Activated T-cell treated with anti-CD3 and anti-CD28 coated beads, Interleukin-2, amount 50 U/mL, for 24 hours (primary cell): ENCODE measurements around the gene ARHGEF7.

ENCODE experiments used
- DNase-seq: peaks from one replicate; pipeline ENCODE4 v3.0.0-alpha.2; 2020
- H3K27ac Mint-ChIP-seq: 2 replicates; pipeline ENCODE4 v1.8.0; 2020; ENCODE audit warnings: mild to moderate bottlenecking, mixed read lengths
- H3K27me3 Mint-ChIP-seq: 2 replicates; pipeline ENCODE4 v1.8.0; 2020; ENCODE audit warnings: mixed read lengths
- H3K36me3 Mint-ChIP-seq: 2 replicates; pipeline ENCODE4 v1.8.0; 2020; ENCODE audit warnings: low read depth, mixed read lengths
- H3K4me1 Mint-ChIP-seq: 2 replicates; pipeline ENCODE4 v1.8.0; 2020; ENCODE audit warnings: low read depth, mixed read lengths
- H3K4me3 Mint-ChIP-seq: 2 replicates; pipeline ENCODE4 v1.8.0; 2020; ENCODE audit warnings: mild to moderate bottlenecking, moderate library complexity, mixed read lengths
- H3K9me3 Mint-ChIP-seq: 2 replicates; pipeline ENCODE4 v1.8.0; 2020; ENCODE audit warnings: mixed read lengths

ARHGEF7 gene

GRCh38 chr13:111338841-111339240, 223.7 kb downstream of the ARHGEF7 start:
- DNase-seq: no peak
- peaks cover 4% of the 10 kb centered on the region for H3K9me3 Mint-ChIP-seq
- H3K36me3 Mint-ChIP-seq: peaks cover 7% of the 10 kb centered on the region
- no peaks in the 10 kb centered on the region for H3K27me3 Mint-ChIP-seq
- no peak overlapping the region for H3K27ac Mint-ChIP-seq
- no peak overlapping the region for H3K4me3 Mint-ChIP-seq
- H3K4me1 Mint-ChIP-seq: no peaks in the 10 kb centered on the region

GRCh38 chr13:111339366-111340143, 224.4 kb downstream of the ARHGEF7 start:
- Mint-ChIP-seq H3K36me3 (peaks cover 5% of the 10 kb centered on the region), H3K27ac (no peak overlapping the region), H3K27me3 (no peaks in the 10 kb centered on the region), H3K4me3 (no peak overlapping the region), H3K9me3 (no peaks in the 10 kb centered on the region), H3K4me1 (no peaks in the 10 kb centered on the region)
- DNase-seq: no peak

- Mint-ChIP-seq H3K27me3 (no peaks in the 10 kb centered on the region), H3K9me3 (no peaks in the 10 kb centered on the region), H3K4me3 (no peak overlapping the region), H3K4me1 (no peaks in the 10 kb centered on the region), H3K27ac (no peak overlapping the region), H3K36me3 (peaks cover 5% of the 10 kb centered on the region)
- DNase-seq: no peak
Observed at GRCh38 chr13:111341886-111342285, 226.8 kb downstream of the ARHGEF7 start.

- H3K27me3 Mint-ChIP-seq: no peaks in the 10 kb centered on the region
- no peaks in the 10 kb centered on the region for H3K4me1 Mint-ChIP-seq
- no peak overlapping the region for H3K27ac Mint-ChIP-seq
- H3K36me3 Mint-ChIP-seq: peaks cover 2% of the 10 kb centered on the region
- no peaks in the 10 kb centered on the region for H3K9me3 Mint-ChIP-seq
- no peak for DNase-seq
- H3K4me3 Mint-ChIP-seq: no peak overlapping the region
Observed at GRCh38 chr13:111342721-111343120, 227.6 kb downstream of the ARHGEF7 start.

GRCh38 chr13:111343186-111343805, 228.2 kb downstream of the ARHGEF7 start:
- Mint-ChIP-seq H3K27ac (no peak overlapping the region), H3K4me3 (no peak overlapping the region), H3K4me1 (no peaks in the 10 kb centered on the region), H3K36me3 (peaks cover 2% of the 10 kb centered on the region), H3K27me3 (no peaks in the 10 kb centered on the region), H3K9me3 (no peaks in the 10 kb centered on the region)
- no peak for DNase-seq

- Mint-ChIP-seq H3K4me1 (no peaks in the 10 kb centered on the region), H3K27ac (no peak overlapping the region), H3K36me3 (peaks cover 2% of the 10 kb centered on the region), H3K4me3 (no peak overlapping the region), H3K9me3 (no peaks in the 10 kb centered on the region), H3K27me3 (no peaks in the 10 kb centered on the region)
- DNase-seq: no peak
Observed at GRCh38 chr13:111344471-111345191, 229.5 kb downstream of the ARHGEF7 start.

GRCh38 chr13:111345682-111346081, 230.6 kb downstream of the ARHGEF7 start:
- Mint-ChIP-seq H3K27me3 (no peaks in the 10 kb centered on the region), H3K4me3 (no peak overlapping the region), H3K27ac (no peak overlapping the region), H3K36me3 (peaks cover 2% of the 10 kb centered on the region), H3K9me3 (no peaks in the 10 kb centered on the region), H3K4me1 (no peaks in the 10 kb centered on the region)
- DNase-seq: no peak

- no peak for DNase-seq
- no peak overlapping the region for H3K4me3 Mint-ChIP-seq
- H3K27ac Mint-ChIP-seq: no peak overlapping the region
- no peaks in the 10 kb centered on the region for H3K27me3 Mint-ChIP-seq
- peaks cover 2% of the 10 kb centered on the region for H3K36me3 Mint-ChIP-seq
- no peaks in the 10 kb centered on the region for H3K4me1 Mint-ChIP-seq
- no peaks in the 10 kb centered on the region for H3K9me3 Mint-ChIP-seq
Observed at GRCh38 chr13:111346101-111346680, 231.1 kb downstream of the ARHGEF7 start.

- no peak for DNase-seq
- H3K4me1 Mint-ChIP-seq: no peaks in the 10 kb centered on the region
- peaks cover 2% of the 10 kb centered on the region for H3K36me3 Mint-ChIP-seq
- peaks cover 4% of the 10 kb centered on the region for H3K9me3 Mint-ChIP-seq
- H3K4me3 Mint-ChIP-seq: no peak overlapping the region
- H3K27ac Mint-ChIP-seq: no peak overlapping the region
- H3K27me3 Mint-ChIP-seq: no peaks in the 10 kb centered on the region
Observed at GRCh38 chr13:111347438-111347837, 232.3 kb downstream of the ARHGEF7 start.

- no peaks in the 10 kb centered on the region for H3K27me3 Mint-ChIP-seq
- H3K36me3 Mint-ChIP-seq: no peaks in the 10 kb centered on the region
- H3K9me3 Mint-ChIP-seq: peaks cover 4% of the 10 kb centered on the region
- H3K4me3 Mint-ChIP-seq: no peak overlapping the region
- DNase-seq: no peak
- H3K4me1 Mint-ChIP-seq: peaks cover 9% of the 10 kb centered on the region
- H3K27ac Mint-ChIP-seq: no peak overlapping the region
Observed at GRCh38 chr13:111353508-111353907, 238.4 kb downstream of the ARHGEF7 start.

GRCh38 chr13:111354789-111355188, 239.7 kb downstream of the ARHGEF7 start:
- no peaks in the 10 kb centered on the region for H3K36me3 Mint-ChIP-seq
- H3K4me3 Mint-ChIP-seq: no peak overlapping the region
- no peak overlapping the region for H3K27ac Mint-ChIP-seq
- H3K4me1 Mint-ChIP-seq: peaks cover 9% of the 10 kb centered on the region
- peaks cover 4% of the 10 kb centered on the region for H3K9me3 Mint-ChIP-seq
- DNase-seq: no peak
- no peaks in the 10 kb centered on the region for H3K27me3 Mint-ChIP-seq
